DOHH2 (cell line): ENCODE results near the gene TTC16.

ENCODE experiments used
- H3F3A ChIP-seq: fragments of 200-600 bp; sonication (generic), shearing (Covaris generic); 2 replicates; pipeline ENCODE4 v1.6.0; 2016; ENCODE audit warnings: antibody characterized with exemption, mild to moderate bottlenecking; ENCODE audit not compliant: control insufficient read depth, insufficient read depth
- H3K27ac ChIP-seq: fragments of 200-600 bp; sonication (generic); 2 replicates; pipeline ENCODE4 v1.5.1; 2014; ENCODE audit warnings: low read depth, mild to moderate bottlenecking, low read length, moderate library complexity
- H3K27me3 ChIP-seq: fragments of 200-600 bp; sonication (generic); 2 replicates; pipeline ENCODE4 v1.6.1; 2014; ENCODE audit warnings: mild to moderate bottlenecking, low read length, mixed read lengths; ENCODE audit not compliant: control insufficient read depth
- H3K36me3 ChIP-seq: fragments of 200-600 bp; sonication (generic); 2 replicates; pipeline ENCODE4 v1.6.1; 2014; ENCODE audit warnings: mild to moderate bottlenecking, low read length, moderate library complexity, mixed read lengths; ENCODE audit not compliant: control insufficient read depth
- H3K4me1 ChIP-seq: fragments of 200-600 bp; sonication (generic); 2 replicates; pipeline ENCODE4 v1.6.1; 2014; ENCODE audit warnings: mild to moderate bottlenecking, low read length, mixed read lengths; ENCODE audit not compliant: control insufficient read depth
- H3K4me2 ChIP-seq: fragments of 200-600 bp; sonication (generic); 2 replicates; pipeline ENCODE4 v1.6.0; 2014; ENCODE audit warnings: mild to moderate bottlenecking, low read length, moderate library complexity
- H3K4me3 ChIP-seq: fragments of 200-600 bp; sonication (generic); 2 replicates; pipeline ENCODE4 v1.5.1; 2014; ENCODE audit warnings: mild to moderate bottlenecking, low read length, mixed read lengths
- H3K79me2 ChIP-seq: fragments of 200-600 bp; sonication (generic); 2 replicates; pipeline ENCODE4 v1.6.1; 2014; ENCODE audit warnings: mild to moderate bottlenecking, low read length, mixed read lengths; ENCODE audit not compliant: control insufficient read depth
- H3K9me2 ChIP-seq: fragments of 200-600 bp; sonication (generic); replicated peaks from 2 replicates; pipeline ENCODE4 v1.6.1; 2014; ENCODE audit warnings: mild to moderate bottlenecking, low read length, mixed read lengths; ENCODE audit not compliant: control insufficient read depth
- H3K9me3 ChIP-seq: fragments of 200-600 bp; sonication (generic); 2 replicates; pipeline ENCODE4 v1.6.1; 2014; ENCODE audit warnings: antibody characterized with exemption, low read length, mixed read lengths; ENCODE audit not compliant: control insufficient read depth, insufficient read depth
- H4K20me1 ChIP-seq: fragments of 200-600 bp; sonication (generic); 2 replicates; pipeline ENCODE4 v1.6.0; 2014; ENCODE audit warnings: low read depth, mild to moderate bottlenecking, antibody characterized with exemption, low read length, moderate library complexity; ENCODE audit not compliant: control insufficient read depth, insufficient read depth
- EZH2phosphoT487 ChIP-seq: fragments of 200-600 bp; sonication (generic); IDR thresholded peaks from 2 replicates; pipeline ENCODE4 v1.6.1; 2017; ENCODE audit warnings: borderline replicate concordance, mild to moderate bottlenecking, antibody characterized with exemption, low read length, moderate library complexity, mixed read lengths
- TF ChIP-seq, protein P1 (sequence below): fragments of 200-600 bp; sonication (generic); IDR thresholded peaks from one replicate; pipeline ENCODE4 v1.5.1; 2014; ENCODE audit warnings: antibody characterized with exemption, mild to moderate bottlenecking, low read depth, low read length; ENCODE audit not compliant: poor library complexity, severe bottlenecking

Gene TTC16

DNA sequence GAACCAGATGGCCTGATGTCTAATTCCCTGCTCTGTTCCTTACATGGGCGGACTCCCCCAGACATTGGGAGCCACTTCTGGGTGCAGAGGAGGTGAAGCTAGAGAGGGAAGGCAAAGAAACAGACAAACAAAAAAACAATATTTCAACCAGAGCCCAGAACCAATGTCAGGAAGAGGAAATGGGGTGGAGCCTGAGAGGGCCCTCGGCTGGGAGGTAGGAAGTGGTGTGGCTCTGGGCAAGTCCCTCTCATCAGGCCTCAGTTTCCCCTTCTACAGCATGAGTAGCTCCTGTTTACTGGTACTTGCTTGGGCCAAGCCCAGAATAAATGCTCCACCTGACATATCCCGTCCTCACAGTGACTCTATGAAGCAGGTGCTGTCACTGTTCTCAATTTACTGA, 51.5 kb downstream of the TTC16 start:
- Histone ChIP-seq H3K79me2 (peaks cover 12% of the 10 kb centered on the region), H3K4me2 (no peak overlapping the region), H3K27ac (no peak overlapping the region), H3F3A (peaks cover 2% of the 10 kb centered on the region; the same call in 1 of the 2 replicates), H3K4me1 (peaks cover 39% of the 10 kb centered on the region), H3K9me3 (no peaks in the 10 kb centered on the region), H3K4me3 (no peak overlapping the region), H3K27me3 (no peaks in the 10 kb centered on the region), H3K36me3 (peaks cover 30% of the 10 kb centered on the region), H3K9me2 (no peaks in the 10 kb centered on the region), H4K20me1 (peaks cover 8% of the 10 kb centered on the region; the same call in 1 of the 2 replicates)
- TF ChIP-seq EZH2phosphoT487: no peak
- TF ChIP-seq, protein P1, sequence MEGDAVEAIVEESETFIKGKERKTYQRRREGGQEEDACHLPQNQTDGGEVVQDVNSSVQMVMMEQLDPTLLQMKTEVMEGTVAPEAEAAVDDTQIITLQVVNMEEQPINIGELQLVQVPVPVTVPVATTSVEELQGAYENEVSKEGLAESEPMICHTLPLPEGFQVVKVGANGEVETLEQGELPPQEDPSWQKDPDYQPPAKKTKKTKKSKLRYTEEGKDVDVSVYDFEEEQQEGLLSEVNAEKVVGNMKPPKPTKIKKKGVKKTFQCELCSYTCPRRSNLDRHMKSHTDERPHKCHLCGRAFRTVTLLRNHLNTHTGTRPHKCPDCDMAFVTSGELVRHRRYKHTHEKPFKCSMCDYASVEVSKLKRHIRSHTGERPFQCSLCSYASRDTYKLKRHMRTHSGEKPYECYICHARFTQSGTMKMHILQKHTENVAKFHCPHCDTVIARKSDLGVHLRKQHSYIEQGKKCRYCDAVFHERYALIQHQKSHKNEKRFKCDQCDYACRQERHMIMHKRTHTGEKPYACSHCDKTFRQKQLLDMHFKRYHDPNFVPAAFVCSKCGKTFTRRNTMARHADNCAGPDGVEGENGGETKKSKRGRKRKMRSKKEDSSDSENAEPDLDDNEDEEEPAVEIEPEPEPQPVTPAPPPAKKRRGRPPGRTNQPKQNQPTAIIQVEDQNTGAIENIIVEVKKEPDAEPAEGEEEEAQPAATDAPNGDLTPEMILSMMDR: no peak

DNA sequence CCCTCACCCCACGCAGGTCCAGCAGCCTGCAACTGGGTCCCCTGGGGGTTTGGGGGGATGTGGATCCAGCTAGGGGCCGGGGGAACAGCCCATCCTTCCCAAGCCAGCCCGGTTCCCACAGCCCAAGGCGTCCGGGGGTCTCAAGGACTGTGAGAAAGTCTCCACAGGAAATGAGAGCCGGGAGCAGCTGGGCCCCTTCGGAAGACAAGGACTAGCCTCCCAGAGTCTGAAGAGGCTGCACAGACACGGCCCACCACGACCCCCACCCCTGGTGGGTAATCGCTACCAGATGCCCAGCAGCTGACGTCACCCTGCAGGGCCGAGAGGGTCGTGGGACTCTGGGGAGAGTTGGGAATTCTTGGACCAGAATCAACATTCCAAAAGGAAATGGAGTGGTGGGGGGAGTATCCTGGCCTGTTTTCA, 52.0 kb downstream of the TTC16 start:
- Histone ChIP-seq H3K27me3 (no peaks in the 10 kb centered on the region), H3K36me3 (peaks cover 33% of the 10 kb centered on the region), H3K79me2 (peaks cover 12% of the 10 kb centered on the region), H4K20me1 (peaks cover 8% of the 10 kb centered on the region; the same call in 1 of the 2 replicates), H3K9me3 (no peaks in the 10 kb centered on the region), H3K4me2 (no peak overlapping the region), H3F3A (peaks cover 2% of the 10 kb centered on the region; the same call in 1 of the 2 replicates), H3K4me1 (peaks cover 39% of the 10 kb centered on the region), H3K4me3 (no peak overlapping the region), H3K27ac (no peak overlapping the region), H3K9me2 (no peaks in the 10 kb centered on the region)
- no peak for TF ChIP-seq EZH2phosphoT487
- TF ChIP-seq, protein P1: no peak

DNA sequence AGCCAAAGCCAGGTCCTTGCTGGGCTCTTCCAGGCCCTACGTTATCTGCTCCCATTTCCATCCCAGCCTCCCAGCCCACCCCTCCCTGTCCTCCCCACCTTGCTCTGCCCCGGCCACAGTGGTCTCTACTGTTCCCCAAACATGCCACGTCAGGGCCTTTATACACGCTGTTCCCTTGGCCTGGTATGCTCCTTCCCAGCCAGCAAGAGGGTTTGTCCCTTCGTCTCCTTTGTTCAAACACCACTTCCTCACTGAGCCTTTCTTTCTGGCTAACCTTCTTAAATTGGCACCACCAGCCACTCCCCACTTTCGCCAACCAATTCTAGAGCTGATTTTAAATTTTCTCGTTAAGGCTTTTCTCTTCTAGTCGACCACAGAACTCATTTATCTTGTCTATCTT, 52.8 kb downstream of the TTC16 start:
- Histone ChIP-seq H3K9me3 (no peaks in the 10 kb centered on the region), H3F3A (peaks cover 5% of the 10 kb centered on the region), H3K79me2 (peaks cover 12% of the 10 kb centered on the region), H4K20me1 (peaks cover 8% of the 10 kb centered on the region; the same call in 1 of the 2 replicates), H3K9me2 (no peaks in the 10 kb centered on the region), H3K4me1 (peaks cover 39% of the 10 kb centered on the region), H3K27me3 (no peaks in the 10 kb centered on the region), H3K4me3 (no peak overlapping the region), H3K4me2 (no peak overlapping the region), H3K36me3 (peaks cover 40% of the 10 kb centered on the region), H3K27ac (no peak overlapping the region)
- TF ChIP-seq, protein P1: no peak
- no peak for TF ChIP-seq EZH2phosphoT487
